Liver (tissue), 9 donors: Measurements from ENCODE around the gene RYR3. TPM values are rescaled to one million over a fixed set of nuclear protein-coding genes. Genes with fewer than 3 reads are reported as not detected.

ENCODE experiments used
- DNase-seq: peaks from one replicate; pipeline ENCODE4 v3.0.0-alpha.2; 2017; ENCODE audit warnings: low spot score
- H3K27ac ChIP-seq, 2 donors: one replicate each; pipeline ENCODE4 v1.7.0; 2013; ENCODE audit warnings: inconsistent platforms in 2 of 2, low read length in 2 of 2, control low read depth in 1 of 2, low read depth in 1 of 2, mild to moderate bottlenecking in 1 of 2
- H3K27me3 ChIP-seq, 4 donors: one replicate each; pipeline versions ENCODE4 v1.6.1 to v1.7.0; 2013; ENCODE audit warnings: low read length in 3 of 4, inconsistent platforms in 1 of 4, mild to moderate bottlenecking in 1 of 4, moderate library complexity in 1 of 4; ENCODE audit not compliant: control insufficient read depth in 4 of 4, insufficient read depth in 4 of 4
- H3K36me3 ChIP-seq, 4 donors: one replicate each; pipeline versions ENCODE4 v1.6.1 to v1.7.0; 2013; ENCODE audit warnings: low read length in 3 of 4, mild to moderate bottlenecking in 3 of 4, low read depth in 1 of 4, moderate library complexity in 1 of 4; ENCODE audit not compliant: control insufficient read depth in 4 of 4, insufficient read depth in 3 of 4
- H3K4me1 ChIP-seq, 4 donors: one replicate each; pipeline versions ENCODE4 v1.6.1 to v1.7.0; 2013; ENCODE audit warnings: low read length in 3 of 4, mild to moderate bottlenecking in 3 of 4, moderate library complexity in 1 of 4; ENCODE audit not compliant: control insufficient read depth in 4 of 4, insufficient read depth in 4 of 4
- H3K4me3 ChIP-seq, 3 donors: one replicate each; pipeline versions ENCODE4 v1.6.1 to v1.7.0; 2013; ENCODE audit warnings: low read length in 3 of 3, control low read depth in 1 of 3, low read depth in 1 of 3, mild to moderate bottlenecking in 1 of 3
- H3K9ac ChIP-seq, 2 donors: one replicate each; pipeline ENCODE4 v1.7.0; 2013; ENCODE audit warnings: low read length in 2 of 2, mild to moderate bottlenecking in 2 of 2, moderate library complexity in 2 of 2, control low read depth in 1 of 2, low read depth in 1 of 2
- H3K9me3 ChIP-seq, 4 donors: one replicate each; pipeline versions ENCODE4 v1.6.1 to v1.7.0; 2013; ENCODE audit warnings: low read length in 3 of 4; ENCODE audit not compliant: control insufficient read depth in 4 of 4
- ATF3 ChIP-seq: IDR thresholded peaks from 2 replicates; pipeline ENCODE4 v1.6.1; 2016; ENCODE audit warnings: antibody characterized with exemption
- CTCF ChIP-seq: fragments of 150-350 bp; IDR thresholded peaks from 2 replicates; pipeline ENCODE4 v1.5.1; 2017; ENCODE audit warnings: improper control_type of control experiment, low read depth, low read length; ENCODE audit not compliant: missing input control
- EGR1 ChIP-seq, 2 donors: IDR thresholded peaks; 2 replicates each; pipeline ENCODE4 v1.6.1; 2016 to 2018; ENCODE audit warnings: antibody characterized with exemption in 2 of 2, low read depth in 2 of 2
- FOXA1 ChIP-seq: IDR thresholded peaks from 2 replicates; pipeline ENCODE4 v1.6.1; 2016; ENCODE audit warnings: antibody characterized with exemption
- FOXA2 ChIP-seq: IDR thresholded peaks from 2 replicates; pipeline ENCODE4 v1.6.1; 2016; ENCODE audit warnings: antibody characterized with exemption
- GABPA ChIP-seq, 2 donors: IDR thresholded peaks in 1 of 2; conservative IDR thresholded peaks in 1 of 2; 2 replicates each; pipeline ENCODE4 v1.6.1; 2016; ENCODE audit warnings: antibody characterized with exemption in 2 of 2, mild to moderate bottlenecking in 1 of 2, moderate library complexity in 1 of 2
- HNF4A ChIP-seq, 2 donors: conservative IDR thresholded peaks; 2 replicates each; pipeline ENCODE4 v1.6.1; 2016; ENCODE audit warnings: antibody characterized with exemption in 2 of 2, mild to moderate bottlenecking in 2 of 2
- HNF4G ChIP-seq: IDR thresholded peaks from 2 replicates; pipeline ENCODE4 v1.6.1; 2016; ENCODE audit warnings: antibody characterized with exemption
- JUND ChIP-seq, 2 donors: IDR thresholded peaks; 2 replicates each; pipeline ENCODE4 v1.6.1; 2016; ENCODE audit warnings: antibody characterized with exemption in 2 of 2
- MAX ChIP-seq: IDR thresholded peaks from 2 replicates; pipeline ENCODE4 v1.6.1; 2016; ENCODE audit warnings: antibody characterized with exemption
- RAD21 ChIP-seq, 2 donors: IDR thresholded peaks; 2 replicates each; pipeline ENCODE4 v1.6.1; 2016; ENCODE audit warnings: antibody characterized with exemption in 2 of 2, mild to moderate bottlenecking in 2 of 2
- REST ChIP-seq: IDR thresholded peaks from 2 replicates; pipeline ENCODE4 v1.6.1; 2016; ENCODE audit warnings: antibody characterized with exemption, mild to moderate bottlenecking
- RXRA ChIP-seq, 2 donors: IDR thresholded peaks; 2 replicates each; pipeline ENCODE4 v1.6.1; 2017 to 2018; ENCODE audit warnings: antibody characterized with exemption in 2 of 2, mild to moderate bottlenecking in 1 of 2
- SP1 ChIP-seq: IDR thresholded peaks from 2 replicates; pipeline ENCODE4 v1.6.1; 2018; ENCODE audit warnings: antibody characterized with exemption, mild to moderate bottlenecking
- TAF1 ChIP-seq: conservative IDR thresholded peaks from 2 replicates; pipeline ENCODE4 v1.6.1; 2016; ENCODE audit warnings: antibody characterized with exemption, mild to moderate bottlenecking
- YY1 ChIP-seq: IDR thresholded peaks from 2 replicates; pipeline ENCODE4 v1.6.1; 2016; ENCODE audit warnings: antibody characterized with exemption, mild to moderate bottlenecking
- WGBS: extraction: QIAGEN DNeasy Blood & Tissue Kit; methylation state at CpG from one replicate; pipeline ENCODE4 v1.1.7; 2013; 5-methylcytosine and 5-hydroxymethylcytosine counted together
- polyA plus RNA-seq, 2 donors: library from polyadenylated mRNA; stranded (reverse) in 1 of 2; unstranded in 1 of 2; fragments of 200-250 nt in 1 of 2; fragments of >200 nt in 1 of 2; fragmentation: Nextera tagmentation in 1 of 2; extraction: Ambion mirVana in 1 of 2; gene quantifications; one replicate each; pipeline versions ENCODE4 v1.2.1 to v1.2.3, GENCODE V29; 2013 to 2015
- total RNA-seq, 2 donors: library from RNA; depleted of rRNA; stranded (reverse); fragments of >200 nt; gene quantifications; one replicate each; pipeline ENCODE4 v1.2.3, GENCODE V29; 2014
- donor health status: healthy.
- donor health status: healthy.
- donor health status: healthy.
- donor health status: healthy.
- donor health status: healthy.

The RYR3 gene
- total and polyA plus RNA-seq, 4 donors: 0.01 to 1.1 (median 0.22) TPM

GRCh38 chr15:33448151-33448550 lies 137.4 kb downstream of the RYR3 start:
- Histone ChIP-seq H3K27ac (no peak overlapping the region), H3K4me1 (no peaks in the 10 kb centered on the region), H3K9me3 (no peaks in the 10 kb centered on the region), H3K9ac (no peak overlapping the region), H3K4me3 (no peak overlapping the region), H3K27me3 (peaks cover 0 to 11% (median 0%) of the 10 kb centered on the region in 4 donors), H3K36me3 (no peaks in the 10 kb centered on the region)
- no peak for DNase-seq
- WGBS: 69% methylated on average over 4 of the region's 4 CpGs
- no peak for TF ChIP-seq ATF3
- no peak for TF ChIP-seq GABPA (IDR thresholded peaks at IDR 0.05 in 1 of 2, conservative IDR thresholded peaks at IDR 0.05 in 1 of 2)
- no peak for TF ChIP-seq HNF4G

GRCh38 chr15:33448961-33449606 lies 138.3 kb downstream of the RYR3 start:
- TF ChIP-seq CTCF: no peak
- TF ChIP-seq EGR1 (IDR thresholded peaks at IDR 0.05; ENCODE audit: low read depth in 2 of 2): no peak
- no peak for TF ChIP-seq MAX
- no peak for TF ChIP-seq SP1
- TF ChIP-seq GABPA (IDR thresholded peaks at IDR 0.05 in 1 of 2, conservative IDR thresholded peaks at IDR 0.05 in 1 of 2): no peak
- no peak for TF ChIP-seq RXRA (IDR thresholded peaks at IDR 0.05)
- TF ChIP-seq FOXA1: no peak
- TF ChIP-seq RAD21 (IDR thresholded peaks at IDR 0.05): no peak
- no peak for TF ChIP-seq REST
- no peak for TF ChIP-seq HNF4A (conservative IDR thresholded peaks at IDR 0.05)
- no peak for TF ChIP-seq ATF3
- no peak for TF ChIP-seq YY1
- no peak for TF ChIP-seq JUND (IDR thresholded peaks at IDR 0.05)
- TF ChIP-seq TAF1: no peak
- no peak for TF ChIP-seq FOXA2
- DNase-seq: no peak
- H3K4me3 ChIP-seq: no peak overlapping the region
- no peak overlapping the region for H3K9ac ChIP-seq
- no peaks in the 10 kb centered on the region for H3K9me3 ChIP-seq
- H3K36me3 ChIP-seq: no peaks in the 10 kb centered on the region
- 77% methylated on average over 9 of the region's 9 CpGs for WGBS
- no peaks in the 10 kb centered on the region for H3K4me1 ChIP-seq
- H3K27me3 ChIP-seq: peaks cover 0 to 11% (median 0%) of the 10 kb centered on the region in 4 donors
- no peak overlapping the region for H3K27ac ChIP-seq
